D341Med (cell line): Measurements from ENCODE around the gene VASN.

Experiments used
- DNase-seq: peaks from one replicate; pipeline ENCODE4 v3.0.0; 2012; ENCODE audit warnings: low spot score

Gene VASN

GRCh38 chr16:4403133-4403949, 31.7 kb downstream of the VASN start:
- peak; percentile 14 for DNase-seq

- peak; percentile 84 for DNase-seq
Measured at GRCh38 chr16:4404247-4404966, 32.8 kb downstream of the VASN start.

- peak; percentile 14 for DNase-seq
Measured at GRCh38 chr16:4404967-4405696, 33.5 kb downstream of the VASN start.

- DNase-seq = peak; percentile 12
Measured at GRCh38 chr16:4407543-4408322, 36.1 kb downstream of the VASN start.

GRCh38 chr16:4408323-4408690, 36.7 kb downstream of the VASN start:
- DNase-seq = no peak

GRCh38 chr16:4409081-4409932, 37.7 kb downstream of the VASN start:
- peak; percentile 30 for DNase-seq

GRCh38 chr16:4410335-4411075, 38.9 kb downstream of the VASN start:
- DNase-seq = no peak

- DNase-seq = no peak
Measured at GRCh38 chr16:4411684-4412083, 40.0 kb downstream of the VASN start.

GRCh38 chr16:4412159-4412558, 40.5 kb downstream of the VASN start:
- no peak for DNase-seq

GRCh38 chr16:4412854-4413253, 41.2 kb downstream of the VASN start:
- DNase-seq = no peak

GRCh38 chr16:4414187-4414917, 42.7 kb downstream of the VASN start:
- DNase-seq = no peak

- peak; percentile 72 for DNase-seq
Measured at GRCh38 chr16:4415538-4416199, 44.0 kb downstream of the VASN start.

GRCh38 chr16:4416200-4417032, 44.8 kb downstream of the VASN start, which contains the start of gene CORO7:
CORO7 (minus strand) TSS chr16:4416596; CDS start chr16:4416518, 78 bp downstream.
- peak; percentile 99 for DNase-seq

GRCh38 chr16:4419402-4419959, 47.8 kb downstream of the VASN start:
- no peak for DNase-seq

- no peak for DNase-seq
Measured at GRCh38 chr16:4420505-4421105, 49.0 kb downstream of the VASN start.

GRCh38 chr16:4425378-4426020, 53.9 kb downstream of the VASN start, which contains the start of gene DNAJA3:
DNAJA3 (plus strand) TSS chr16:4425868; CDS start chr16:4425882, 14 bp downstream.
- DNase-seq = peak; percentile 98
